Parathyroid adenoma (tissue), 2 donors: ENCODE measurements around the gene FOSL2.

Source experiments
- H2AFZ ChIP-seq: fragments of 300-600 bp; sonication (generic); one replicate; pipeline ENCODE4 v1.7.0; 2017; ENCODE audit warnings: antibody characterized with exemption, mild to moderate bottlenecking
- H3K27ac ChIP-seq: fragments of 300-600 bp; sonication (generic); one replicate; pipeline ENCODE4 v1.7.0; 2017
- H3K27me3 ChIP-seq: fragments of 300-600 bp; sonication (generic); one replicate; pipeline ENCODE4 v1.7.0; 2017; ENCODE audit warnings: low read length; ENCODE audit not compliant: control insufficient read depth, insufficient read depth
- H3K36me3 ChIP-seq: fragments of 300-600 bp; sonication (generic); one replicate; pipeline ENCODE4 v1.7.0; 2017; ENCODE audit warnings: low read length; ENCODE audit not compliant: control insufficient read depth, insufficient read depth
- H3K4me1 ChIP-seq: fragments of 300-600 bp; sonication (generic); one replicate; pipeline ENCODE4 v1.7.0; 2017; ENCODE audit warnings: control low read depth
- H3K4me2 ChIP-seq: fragments of 300-600 bp; sonication (generic); one replicate; pipeline ENCODE4 v1.7.0; 2017; ENCODE audit warnings: low read length
- H3K4me3 ChIP-seq: fragments of 300-600 bp; sonication (generic); one replicate; pipeline ENCODE4 v1.7.0; 2017; ENCODE audit warnings: low read depth, low read length
- H3K79me2 ChIP-seq: fragments of 300-600 bp; sonication (generic); one replicate; pipeline ENCODE4 v1.7.0; 2017; ENCODE audit warnings: control low read depth
- H3K9ac ChIP-seq: fragments of 300-600 bp; sonication (generic); one replicate; pipeline ENCODE4 v1.7.0; 2017; ENCODE audit warnings: mild to moderate bottlenecking
- H3K9me3 ChIP-seq: fragments of 300-600 bp; sonication (generic); one replicate; pipeline ENCODE4 v1.7.0; 2017; ENCODE audit warnings: low read length; ENCODE audit not compliant: control insufficient read depth
- CTCF ChIP-seq: fragments of 300-600 bp; sonication (generic); IDR thresholded peaks from one replicate; pipeline ENCODE4 v1.7.0; 2017; ENCODE audit warnings: antibody characterized with exemption, mild to moderate bottlenecking
- donor health status: primary hyperparathyroidism.

FOSL2 gene

GRCh38 chr2:28453396-28453795 is 60.7 kb downstream of the FOSL2 start:
- TF ChIP-seq CTCF, result no peak
- Histone ChIP-seq H3K27me3 (no peaks in the 10 kb centered on the region), H3K9me3 (no peaks in the 10 kb centered on the region), H3K9ac (no peak overlapping the region), H3K36me3 (no peaks in the 10 kb centered on the region), H2AFZ (no peak overlapping the region), H3K4me2 (no peak overlapping the region), H3K4me1 (no peaks in the 10 kb centered on the region), H3K79me2 (no peaks in the 10 kb centered on the region), H3K27ac (no peak overlapping the region), H3K4me3 (no peak overlapping the region)

- TF ChIP-seq CTCF, result no peak
- H3K4me3 ChIP-seq, result no peak overlapping the region
- no peaks in the 10 kb centered on the region for H3K9me3 ChIP-seq
- H3K4me1 ChIP-seq, result no peaks in the 10 kb centered on the region
- H3K36me3 ChIP-seq, result no peaks in the 10 kb centered on the region
- no peak overlapping the region for H3K27ac ChIP-seq
- H3K4me2 ChIP-seq, result no peak overlapping the region
- H2AFZ ChIP-seq, result no peak overlapping the region
- no peaks in the 10 kb centered on the region for H3K79me2 ChIP-seq
- no peaks in the 10 kb centered on the region for H3K27me3 ChIP-seq
- no peak overlapping the region for H3K9ac ChIP-seq
Observed at GRCh38 chr2:28454016-28454930, 61.6 kb downstream of the FOSL2 start.

- H3K9ac ChIP-seq, result no peak overlapping the region
- no peak overlapping the region for H2AFZ ChIP-seq
- no peaks in the 10 kb centered on the region for H3K4me1 ChIP-seq
- H3K27ac ChIP-seq, result no peak overlapping the region
- H3K79me2 ChIP-seq, result no peaks in the 10 kb centered on the region
- H3K4me3 ChIP-seq, result no peak overlapping the region
- no peaks in the 10 kb centered on the region for H3K9me3 ChIP-seq
- no peak overlapping the region for H3K4me2 ChIP-seq
- H3K27me3 ChIP-seq, result no peaks in the 10 kb centered on the region
- no peak for TF ChIP-seq CTCF
- no peaks in the 10 kb centered on the region for H3K36me3 ChIP-seq
Observed at GRCh38 chr2:28457237-28457636, 64.6 kb downstream of the FOSL2 start.

- Histone ChIP-seq H3K9ac (no peak overlapping the region), H3K79me2 (no peaks in the 10 kb centered on the region), H3K4me1 (no peaks in the 10 kb centered on the region), H3K27me3 (no peaks in the 10 kb centered on the region), H3K9me3 (no peaks in the 10 kb centered on the region), H3K4me3 (no peak overlapping the region), H3K36me3 (no peaks in the 10 kb centered on the region), H3K4me2 (no peak overlapping the region), H3K27ac (no peak overlapping the region), H2AFZ (no peak overlapping the region)
- TF ChIP-seq CTCF, result no peak
Observed at GRCh38 chr2:28461056-28461455, 68.4 kb downstream of the FOSL2 start.

GRCh38 chr2:28462122-28462521 is 69.5 kb downstream of the FOSL2 start:
- no peak overlapping the region for H3K4me3 ChIP-seq
- no peak overlapping the region for H2AFZ ChIP-seq
- no peaks in the 10 kb centered on the region for H3K9me3 ChIP-seq
- no peak overlapping the region for H3K4me2 ChIP-seq
- no peaks in the 10 kb centered on the region for H3K79me2 ChIP-seq
- no peak overlapping the region for H3K9ac ChIP-seq
- no peaks in the 10 kb centered on the region for H3K4me1 ChIP-seq
- no peak for TF ChIP-seq CTCF
- no peak overlapping the region for H3K27ac ChIP-seq
- H3K36me3 ChIP-seq, result no peaks in the 10 kb centered on the region
- no peaks in the 10 kb centered on the region for H3K27me3 ChIP-seq
